ENCODE data around the gene GAPT. TPM values are rescaled to one million over a fixed set of nuclear protein-coding genes. Genes with fewer than 3 reads are reported as not detected.
"Not testable (repeated sequence)": the region's sequence is repeated elsewhere in the genome, so short reads cannot be mapped to it uniquely, and the experiment has no call there.

Gene GAPT
- total RNA-seq, 2 donors from 2014 or later, result 0.68 to 0.81 TPM

- ATAC-seq (no peak), DNase-seq (no peak)
- intact Hi-C loops (cut with DNase I), result loop anchor here in 1 of 2 donors (2.0 kb wide), 1 partner anchor 351 kb away; no protein-coding TSS in a partner anchor
Measured at GRCh38 chr5:58497921-58498320, 6.7 kb downstream of the GAPT start.

GRCh38 chr5:58498340-58498942 is 7.2 kb downstream of the GAPT start:
- intact Hi-C loops (cut with DNase I), result loop anchor here in 1 of 2 donors (2.0 kb wide), 1 partner anchor 350 kb away; no protein-coding TSS in a partner anchor
- ATAC-seq (peak in 1 of 2 donors; percentile 41), DNase-seq (peak; percentile 30)

- ATAC-seq (no peak), DNase-seq (no peak)
- intact Hi-C loops (cut with DNase I), result loop anchor here in 1 of 2 donors (2.0 kb wide), 1 partner anchor 350 kb away; no protein-coding TSS in a partner anchor
Measured at GRCh38 chr5:58499231-58499630, 8.0 kb downstream of the GAPT start.

- ATAC-seq, result no peak
- intact Hi-C loops (cut with DNase I), result loop anchor here in 1 of 2 donors (2.0 to 5.0 kb wide), 2 partner anchors 217 to 349 kb away; no protein-coding TSS in a partner anchor
- DNase-seq, result no peak
Measured at GRCh38 chr5:58499941-58500340, 8.7 kb downstream of the GAPT start.

- DNase-seq, result no peak
- intact Hi-C loops (cut with DNase I), result loop anchor here in 1 of 2 donors (5.0 kb wide), 1 partner anchor 215 kb away; no protein-coding TSS in a partner anchor
- no peak for ATAC-seq
Measured at GRCh38 chr5:58501778-58502417, 10.7 kb downstream of the GAPT start.

GRCh38 chr5:58503390-58504046 is 12.3 kb downstream of the GAPT start:
- no peak for DNase-seq
- no peak for ATAC-seq
- intact Hi-C loops (cut with DNase I), result loop anchor here in 1 of 2 donors (5.0 kb wide), 1 partner anchor 214 kb away; no protein-coding TSS in a partner anchor

- intact Hi-C loops (cut with DNase I), result loop anchor here in 1 of 2 donors (5.0 kb wide), 1 partner anchor 213 kb away; no protein-coding TSS in a partner anchor
- DNase-seq (no peak), ATAC-seq (no peak)
Measured at GRCh38 chr5:58504766-58505165, 13.5 kb downstream of the GAPT start.

GRCh38 chr5:58505502-58505901 is 14.3 kb downstream of the GAPT start:
- no peak for DNase-seq
- intact Hi-C loops (cut with DNase I), result no loop called here
- ATAC-seq, result no peak

- ATAC-seq (no peak), DNase-seq (no peak)
- intact Hi-C loops (cut with DNase I), result no loop called here
Measured at GRCh38 chr5:58505971-58506640, 14.9 kb downstream of the GAPT start.

GRCh38 chr5:58507715-58508114 is 16.5 kb downstream of the GAPT start:
- ATAC-seq, result no peak
- intact Hi-C loops (cut with DNase I), result no loop called here
- no peak for DNase-seq

GRCh38 chr5:58517198-58517597 is 26.0 kb downstream of the GAPT start:
- DNase-seq (no peak), ATAC-seq (no peak)
- intact Hi-C loops (cut with DNase I), result no loop called here

GRCh38 chr5:58523956-58524355 is 32.7 kb downstream of the GAPT start:
- no peak for DNase-seq
- no peak for ATAC-seq
- intact Hi-C loops (cut with DNase I), result no loop called here

- no peak for ATAC-seq
- intact Hi-C loops (cut with DNase I), result no loop called here
- DNase-seq, result no peak
Measured at GRCh38 chr5:58524571-58524970, 33.3 kb downstream of the GAPT start.

GRCh38 chr5:58530942-58531490 is 39.8 kb downstream of the GAPT start:
- ATAC-seq (no peak), DNase-seq (no peak)
- intact Hi-C loops (cut with DNase I), result no loop called here

- DNase-seq; intact Hi-C loops (cut with DNase I); ATAC-seq: not testable (repeated sequence)
Measured at GRCh38 chr5:58541935-58542334, 50.7 kb downstream of the GAPT start.

GRCh38 chr5:58542709-58543108 is 51.5 kb downstream of the GAPT start:
- intact Hi-C loops (cut with DNase I), result no loop called here
- ATAC-seq (no peak), DNase-seq (no peak)

GRCh38 chr5:58543723-58544122 is 52.5 kb downstream of the GAPT start:
- ATAC-seq (no peak), DNase-seq (no peak)
- intact Hi-C loops (cut with DNase I), result no loop called here

- no peak for ATAC-seq
- no peak for DNase-seq
- intact Hi-C loops (cut with DNase I), result no loop called here
Measured at GRCh38 chr5:58544195-58544594, 53.0 kb downstream of the GAPT start.

GRCh38 chr5:58544926-58545325 is 53.7 kb downstream of the GAPT start:
- intact Hi-C loops (cut with DNase I), result no loop called here
- ATAC-seq, result no peak

More at GRCh38 chr5:58544926-58545325, 53.7 kb downstream of the GAPT start:
- no peak for DNase-seq
